Effector CD4-positive, alpha-beta T cell (primary cell): ENCODE measurements around the gene PKNOX1.
"Not testable (repeated sequence)": the region's sequence is repeated elsewhere in the genome, so short reads cannot be mapped to it uniquely, and the experiment has no call there.

Experiments
- DNase-seq: peaks from one replicate; pipeline ENCODE4 v3.0.0-alpha.2; 2020

Gene PKNOX1

DNA sequence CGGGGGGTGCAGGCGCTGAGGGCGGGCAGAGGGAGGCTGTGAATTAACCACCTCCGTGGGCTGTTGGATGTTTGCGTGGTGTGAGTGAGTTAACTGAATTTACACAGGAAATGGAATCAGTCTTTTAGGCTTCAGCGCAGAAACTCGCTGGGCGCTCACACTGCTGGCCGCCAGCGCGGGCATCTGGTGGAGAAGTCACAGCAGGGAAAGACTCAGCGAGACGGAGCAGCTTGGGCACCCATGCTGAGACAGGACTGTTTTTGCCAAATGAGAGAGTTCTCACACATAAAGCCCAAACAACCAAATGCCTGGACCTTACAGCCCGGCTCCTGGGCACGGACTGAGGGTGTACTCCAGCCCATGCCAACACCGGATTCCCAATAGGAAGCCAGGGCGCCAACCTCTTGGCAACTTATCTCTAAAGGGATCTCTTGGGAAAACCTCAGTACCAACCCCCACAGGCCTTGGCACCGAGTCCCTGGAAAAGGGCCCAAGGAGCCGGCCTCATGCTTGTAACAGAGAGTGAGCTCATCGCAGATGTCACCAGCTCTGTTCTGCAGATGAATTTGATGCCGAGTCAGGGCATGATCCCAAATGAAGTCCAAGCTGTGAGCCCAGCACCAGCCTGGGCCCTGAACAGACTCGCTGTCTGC, 90.0 kb downstream of the PKNOX1 start:
- DNase-seq, result not testable (repeated sequence)

- not testable (repeated sequence) for DNase-seq
These were observed 91.6 kb downstream of the PKNOX1 start for GRCh38 chr21:43065991-43066390.

GRCh38 chr21:43066690-43067089, 92.3 kb downstream of the PKNOX1 start:
- DNase-seq, result not testable (repeated sequence)

GRCh38 chr21:43068065-43068464, 93.7 kb downstream of the PKNOX1 start:
- not testable (repeated sequence) for DNase-seq

DNA sequence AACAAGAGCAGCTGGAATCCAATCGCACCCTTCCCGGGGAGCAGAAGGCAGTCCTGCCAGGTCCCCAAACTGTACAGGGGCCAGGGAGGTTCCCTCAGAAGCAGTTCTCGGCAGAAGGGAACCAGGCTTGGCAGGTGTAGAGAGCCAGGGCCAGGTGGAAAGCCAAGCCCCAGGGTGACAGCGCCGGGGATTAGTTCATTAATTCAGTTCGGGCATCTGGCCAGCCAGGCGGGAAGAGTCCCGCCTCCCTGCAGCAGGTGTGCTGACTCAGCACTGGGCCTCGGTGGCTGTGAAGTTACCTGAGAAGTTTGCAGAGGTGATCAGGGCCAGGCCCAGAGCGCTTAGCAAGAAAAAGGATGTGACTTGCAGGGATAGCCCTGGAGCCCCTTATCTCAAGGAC, 95.3 kb downstream of the PKNOX1 start:
- not testable (repeated sequence) for DNase-seq

- DNase-seq, result not testable (repeated sequence)
These were observed 98.4 kb downstream of the PKNOX1 start for GRCh38 chr21:43072742-43073141.

DNA sequence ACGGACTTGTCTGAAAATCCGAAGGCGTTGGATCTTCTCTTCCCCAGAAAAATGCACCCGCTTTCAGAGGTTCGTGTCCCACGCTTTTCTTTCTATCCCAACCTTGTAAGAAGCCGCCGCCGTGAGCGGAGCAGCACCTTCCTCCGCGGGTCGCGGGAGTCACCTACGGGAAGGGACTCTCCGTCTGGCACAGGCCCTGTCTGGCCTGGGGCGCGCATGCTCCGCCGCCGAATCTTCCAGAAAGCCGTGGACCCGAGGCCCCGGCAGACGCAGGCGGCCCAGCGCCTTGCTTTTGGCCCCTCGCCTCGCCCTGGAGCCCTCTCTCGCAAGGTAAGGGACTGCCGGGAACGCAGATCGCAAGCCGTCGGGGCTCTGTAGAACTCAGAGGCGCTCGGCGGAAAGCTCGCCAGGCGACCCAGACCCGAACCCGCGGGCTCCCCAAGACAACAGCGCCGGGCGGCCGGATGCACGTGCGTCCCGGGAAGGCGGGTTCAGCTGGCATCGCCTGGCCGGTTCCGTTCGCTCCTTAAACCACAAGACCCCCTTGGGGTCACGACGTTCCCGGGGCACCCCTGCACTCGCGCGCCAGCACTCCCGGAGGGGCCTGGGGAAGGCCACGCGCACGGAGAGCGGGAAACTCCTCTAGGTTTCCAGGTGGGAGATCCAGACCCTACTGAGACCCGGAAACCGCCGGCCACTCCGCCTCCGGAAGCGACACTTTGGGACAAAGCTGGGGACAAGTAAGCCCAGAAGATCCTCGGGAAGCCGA, 100.2 kb downstream of the PKNOX1 start:
- not testable (repeated sequence) for DNase-seq

- not testable (repeated sequence) for DNase-seq
These were observed 101.0 kb downstream of the PKNOX1 start, which contains the start of gene CBS for GRCh38 chr21:43075170-43076022. Gene CBS, minus strand, starts transcription at chr21:43075835. Its CDS starts 3,642 bp downstream, at chr21:43072193.

DNA sequence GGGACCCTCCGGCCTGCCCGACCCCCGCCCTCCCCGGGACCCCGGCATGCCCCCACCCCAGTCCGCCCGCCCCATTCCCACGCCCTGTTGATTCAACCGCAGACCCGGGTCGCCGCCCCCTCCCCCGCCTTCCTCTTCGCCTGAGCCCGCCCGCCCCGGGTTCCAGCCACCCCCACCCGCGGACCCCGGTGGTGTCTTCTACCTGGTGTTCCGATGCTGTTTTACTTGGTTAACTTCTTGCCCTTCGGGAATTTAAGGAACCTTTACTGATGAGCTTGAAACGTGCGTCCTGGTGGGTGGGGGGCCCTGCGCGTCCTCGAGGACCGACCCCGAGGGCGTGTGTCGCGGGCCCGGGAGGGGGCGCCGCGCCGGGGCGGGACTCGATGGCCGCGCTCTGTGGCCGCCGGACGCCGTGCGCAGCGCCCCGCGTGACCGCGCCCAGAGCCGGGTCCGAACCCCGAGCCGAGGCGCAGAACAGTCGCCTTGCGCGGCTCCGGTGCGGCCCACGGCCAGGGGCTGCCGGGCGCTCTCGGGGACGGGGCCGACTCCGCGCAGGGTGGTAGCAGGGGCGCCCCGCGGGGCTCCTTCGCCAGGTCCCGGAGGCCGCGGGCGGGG, 101.8 kb downstream of the PKNOX1 start:
- not testable (repeated sequence) for DNase-seq

DNA sequence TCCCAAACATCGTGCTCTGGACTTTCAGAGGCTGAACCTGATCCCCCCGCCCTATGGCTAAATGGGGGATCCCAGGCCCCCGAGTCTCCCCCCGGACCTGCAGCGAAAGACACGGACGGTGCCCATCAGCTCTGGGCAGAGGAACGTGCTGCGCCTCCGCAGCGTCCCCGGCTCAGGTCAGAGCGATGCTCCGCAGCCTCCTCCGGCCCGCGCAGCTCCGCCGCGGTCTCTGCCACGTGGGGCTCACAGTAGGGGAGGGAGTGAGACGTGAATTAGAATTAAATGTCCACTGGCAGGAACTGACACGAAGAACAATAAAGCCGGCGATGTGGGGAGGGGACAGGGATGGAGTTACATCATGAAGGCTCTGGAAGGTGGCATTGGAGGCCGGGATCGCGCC, 102.3 kb downstream of the PKNOX1 start:
- not testable (repeated sequence) for DNase-seq

DNA sequence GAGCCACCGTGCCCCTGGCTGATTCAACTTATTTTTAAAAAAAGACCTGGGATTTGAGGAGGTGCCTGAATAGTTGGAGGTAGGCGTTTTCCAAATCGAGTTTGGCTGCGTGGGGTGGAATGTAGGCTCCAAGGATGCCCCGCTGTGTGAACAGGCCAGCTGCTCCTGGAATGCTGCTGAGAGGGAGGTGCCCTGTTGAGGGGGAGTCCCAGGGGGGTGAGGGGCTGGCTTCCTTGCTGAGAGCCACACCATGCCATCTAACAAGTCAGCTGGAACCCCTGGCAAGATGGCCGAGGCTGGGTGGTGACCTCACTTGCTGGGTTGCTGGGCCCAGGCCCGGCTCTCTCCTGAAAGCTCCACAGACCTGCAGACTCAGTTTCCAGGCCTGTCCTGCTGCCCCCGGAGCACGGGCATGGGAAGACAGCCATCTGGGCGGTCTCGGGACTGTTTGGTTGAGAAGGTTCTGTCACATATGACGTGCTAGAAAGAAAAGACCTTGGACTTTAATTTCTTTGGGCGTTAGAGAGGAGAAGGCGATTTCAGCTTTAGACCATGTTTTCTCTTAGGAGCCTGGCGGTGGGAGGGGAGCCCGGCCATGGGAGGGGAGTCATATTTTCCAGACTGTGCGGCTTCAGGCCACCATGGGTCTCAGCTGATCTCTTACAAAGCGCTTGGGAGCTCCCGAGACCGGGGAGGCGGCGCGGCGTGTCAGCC, 108.4 kb downstream of the PKNOX1 start:
- not testable (repeated sequence) for DNase-seq
